Measurements from ENCODE around the gene SLC2A5.

DNA sequence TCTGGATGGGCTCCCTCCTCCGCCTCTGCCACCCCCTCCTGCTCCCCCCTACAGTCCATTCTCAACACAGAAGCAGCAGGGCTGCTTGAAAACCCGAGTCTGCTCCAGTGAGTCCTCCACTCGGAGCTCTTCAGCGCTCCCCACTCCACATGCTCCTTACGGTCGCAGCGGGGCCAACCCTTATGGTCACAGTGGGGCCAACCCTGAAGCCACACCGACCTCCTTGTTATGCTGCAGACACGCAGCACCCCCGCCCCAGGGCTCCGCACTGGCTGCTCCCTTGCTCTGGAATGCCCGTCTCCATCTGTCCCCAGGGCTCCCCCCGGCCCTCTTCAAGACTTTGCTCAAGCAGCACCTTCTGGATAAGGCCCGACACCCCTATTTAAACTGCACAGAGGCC lies 36.9 kb upstream of the SLC2A5 start:
- TF ChIP-seq ZKSCAN1 (IDR thresholded peaks at IDR 0.05; ENCODE audit: low read depth, low read length) (no peak), DNMT1 (IDR thresholded peaks at IDR 0.05) (no peak), NCOR1 (IDR thresholded peaks at IDR 0.05) (no peak), SUPT5H (IDR thresholded peaks at IDR 0.05) (no peak), BCL6 (CRISPR knock-in tag; IDR thresholded peaks at IDR 0.05) (no peak)
- TF ChIP-seq, protein P1, sequence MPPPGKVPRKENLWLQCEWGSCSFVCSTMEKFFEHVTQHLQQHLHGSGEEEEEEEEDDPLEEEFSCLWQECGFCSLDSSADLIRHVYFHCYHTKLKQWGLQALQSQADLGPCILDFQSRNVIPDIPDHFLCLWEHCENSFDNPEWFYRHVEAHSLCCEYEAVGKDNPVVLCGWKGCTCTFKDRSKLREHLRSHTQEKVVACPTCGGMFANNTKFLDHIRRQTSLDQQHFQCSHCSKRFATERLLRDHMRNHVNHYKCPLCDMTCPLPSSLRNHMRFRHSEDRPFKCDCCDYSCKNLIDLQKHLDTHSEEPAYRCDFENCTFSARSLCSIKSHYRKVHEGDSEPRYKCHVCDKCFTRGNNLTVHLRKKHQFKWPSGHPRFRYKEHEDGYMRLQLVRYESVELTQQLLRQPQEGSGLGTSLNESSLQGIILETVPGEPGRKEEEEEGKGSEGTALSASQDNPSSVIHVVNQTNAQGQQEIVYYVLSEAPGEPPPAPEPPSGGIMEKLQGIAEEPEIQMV (tag; conservative IDR thresholded peaks at IDR 0.05; ENCODE audit: low read depth) = no peak
- TF ChIP-seq, protein P2, sequence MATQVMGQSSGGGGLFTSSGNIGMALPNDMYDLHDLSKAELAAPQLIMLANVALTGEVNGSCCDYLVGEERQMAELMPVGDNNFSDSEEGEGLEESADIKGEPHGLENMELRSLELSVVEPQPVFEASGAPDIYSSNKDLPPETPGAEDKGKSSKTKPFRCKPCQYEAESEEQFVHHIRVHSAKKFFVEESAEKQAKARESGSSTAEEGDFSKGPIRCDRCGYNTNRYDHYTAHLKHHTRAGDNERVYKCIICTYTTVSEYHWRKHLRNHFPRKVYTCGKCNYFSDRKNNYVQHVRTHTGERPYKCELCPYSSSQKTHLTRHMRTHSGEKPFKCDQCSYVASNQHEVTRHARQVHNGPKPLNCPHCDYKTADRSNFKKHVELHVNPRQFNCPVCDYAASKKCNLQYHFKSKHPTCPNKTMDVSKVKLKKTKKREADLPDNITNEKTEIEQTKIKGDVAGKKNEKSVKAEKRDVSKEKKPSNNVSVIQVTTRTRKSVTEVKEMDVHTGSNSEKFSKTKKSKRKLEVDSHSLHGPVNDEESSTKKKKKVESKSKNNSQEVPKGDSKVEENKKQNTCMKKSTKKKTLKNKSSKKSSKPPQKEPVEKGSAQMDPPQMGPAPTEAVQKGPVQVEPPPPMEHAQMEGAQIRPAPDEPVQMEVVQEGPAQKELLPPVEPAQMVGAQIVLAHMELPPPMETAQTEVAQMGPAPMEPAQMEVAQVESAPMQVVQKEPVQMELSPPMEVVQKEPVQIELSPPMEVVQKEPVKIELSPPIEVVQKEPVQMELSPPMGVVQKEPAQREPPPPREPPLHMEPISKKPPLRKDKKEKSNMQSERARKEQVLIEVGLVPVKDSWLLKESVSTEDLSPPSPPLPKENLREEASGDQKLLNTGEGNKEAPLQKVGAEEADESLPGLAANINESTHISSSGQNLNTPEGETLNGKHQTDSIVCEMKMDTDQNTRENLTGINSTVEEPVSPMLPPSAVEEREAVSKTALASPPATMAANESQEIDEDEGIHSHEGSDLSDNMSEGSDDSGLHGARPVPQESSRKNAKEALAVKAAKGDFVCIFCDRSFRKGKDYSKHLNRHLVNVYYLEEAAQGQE (IDR thresholded peaks at IDR 0.05; ENCODE audit: borderline replicate concordance) = no peak
- TF ChIP-seq, protein P2 (CRISPR knock-in tag; IDR thresholded peaks at IDR 0.05; ENCODE audit: low read depth) = no peak
- TF ChIP-seq, protein P3, sequence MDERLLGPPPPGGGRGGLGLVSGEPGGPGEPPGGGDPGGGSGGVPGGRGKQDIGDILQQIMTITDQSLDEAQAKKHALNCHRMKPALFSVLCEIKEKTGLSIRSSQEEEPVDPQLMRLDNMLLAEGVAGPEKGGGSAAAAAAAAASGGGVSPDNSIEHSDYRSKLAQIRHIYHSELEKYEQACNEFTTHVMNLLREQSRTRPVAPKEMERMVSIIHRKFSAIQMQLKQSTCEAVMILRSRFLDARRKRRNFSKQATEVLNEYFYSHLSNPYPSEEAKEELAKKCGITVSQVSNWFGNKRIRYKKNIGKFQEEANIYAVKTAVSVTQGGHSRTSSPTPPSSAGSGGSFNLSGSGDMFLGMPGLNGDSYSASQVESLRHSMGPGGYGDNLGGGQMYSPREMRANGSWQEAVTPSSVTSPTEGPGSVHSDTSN (CRISPR knock-in tag; IDR thresholded peaks at IDR 0.05; ENCODE audit: low read depth) = no peak
- TF ChIP-seq, protein P3 (tag; conservative IDR thresholded peaks at IDR 0.05; ENCODE audit: low read depth) = no peak
